OCI-LY1 (cell line): ENCODE data around the gene AGAP1.

ENCODE experiments used
- H2AFZ ChIP-seq: fragments of 200-600 bp; sonication (generic), shearing (Covaris generic); 2 replicates; pipeline ENCODE4 v1.6.0; 2014; ENCODE audit warnings: antibody characterized with exemption, mild to moderate bottlenecking, low read length
- H3F3A ChIP-seq: fragments of 200-600 bp; sonication (generic), shearing (Covaris generic); 2 replicates; pipeline ENCODE4 v1.6.0; 2014; ENCODE audit warnings: mild to moderate bottlenecking, antibody characterized with exemption, low read length, moderate library complexity; ENCODE audit not compliant: insufficient read depth
- H3K27ac ChIP-seq: fragments of 200-600 bp; sonication (generic); 2 replicates; pipeline ENCODE4 v1.5.1; 2014; ENCODE audit warnings: low read length, mixed run types, mild to moderate bottlenecking, low read depth; ENCODE audit not compliant: poor library complexity, severe bottlenecking
- H3K27me3 ChIP-seq: fragments of 200-600 bp; sonication (generic); 2 replicates; pipeline ENCODE4 v1.6.0; 2014; ENCODE audit warnings: antibody characterized with exemption, mild to moderate bottlenecking, low read length, moderate library complexity; ENCODE audit not compliant: insufficient read depth
- H3K36me3 ChIP-seq: fragments of 200-600 bp; sonication (generic); 2 replicates; pipeline ENCODE4 v1.6.1; 2014; ENCODE audit warnings: mild to moderate bottlenecking, antibody characterized with exemption, low read length, moderate library complexity, mixed read lengths; ENCODE audit not compliant: insufficient read depth
- H3K4me1 ChIP-seq: fragments of 200-600 bp; sonication (generic); 2 replicates; pipeline ENCODE4 v1.5.1; 2014; ENCODE audit warnings: mild to moderate bottlenecking, low read length, moderate library complexity; ENCODE audit not compliant: insufficient read depth, severe bottlenecking
- H3K4me2 ChIP-seq: fragments of 200-600 bp; sonication (generic), shearing (Covaris generic); 2 replicates; pipeline ENCODE4 v1.6.1; 2014; ENCODE audit warnings: low read length
- H3K4me3 ChIP-seq: fragments of 200-600 bp; sonication (generic); 2 replicates; pipeline ENCODE4 v1.5.1; 2014; ENCODE audit warnings: low read length, low read depth, mild to moderate bottlenecking, mixed read lengths; ENCODE audit not compliant: poor library complexity, severe bottlenecking
- H3K79me2 ChIP-seq: fragments of 200-600 bp; shearing (Covaris generic); 2 replicates; pipeline ENCODE4 v1.6.1; 2016; ENCODE audit warnings: mixed run types, low read length, mixed read lengths; ENCODE audit not compliant: insufficient read depth
- H3K9ac ChIP-seq: fragments of 200-600 bp; sonication (generic), shearing (Covaris generic); 2 replicates; pipeline ENCODE4 v1.6.1; 2014; ENCODE audit warnings: mild to moderate bottlenecking, low read length, mixed read lengths
- H3K9me2 ChIP-seq: fragments of 200-600 bp; sonication (generic), shearing (Covaris generic); 2 replicates; pipeline ENCODE4 v1.6.1; 2014; ENCODE audit warnings: low read depth, mild to moderate bottlenecking, low read length, mixed read lengths
- H3K9me3 ChIP-seq: fragments of 200-600 bp; shearing (Covaris generic); 2 replicates; pipeline ENCODE4 v1.6.1; 2014; ENCODE audit warnings: low read length, mixed read lengths
- H4K20me1 ChIP-seq: fragments of 200-600 bp; sonication (generic), shearing (Covaris generic); 2 replicates; pipeline ENCODE4 v1.6.0; 2016; ENCODE audit warnings: mild to moderate bottlenecking, low read length; ENCODE audit not compliant: insufficient read depth
- EZH2 ChIP-seq: fragments of 200-600 bp; sonication (generic), shearing (Covaris generic); IDR thresholded peaks from 2 replicates; pipeline ENCODE4 v1.8.0; 2017; ENCODE audit warnings: borderline replicate concordance, mixed run types, mild to moderate bottlenecking, antibody characterized with exemption, low read length, moderate library complexity, mixed read lengths
- TF ChIP-seq, protein P1 (sequence below): fragments of 200-600 bp; sonication (generic), shearing (Covaris generic); IDR thresholded peaks from 2 replicates; pipeline ENCODE4 v1.5.1; 2017; ENCODE audit warnings: mild to moderate bottlenecking, antibody characterized with exemption, low read length, moderate library complexity, mixed read lengths

Gene AGAP1

DNA sequence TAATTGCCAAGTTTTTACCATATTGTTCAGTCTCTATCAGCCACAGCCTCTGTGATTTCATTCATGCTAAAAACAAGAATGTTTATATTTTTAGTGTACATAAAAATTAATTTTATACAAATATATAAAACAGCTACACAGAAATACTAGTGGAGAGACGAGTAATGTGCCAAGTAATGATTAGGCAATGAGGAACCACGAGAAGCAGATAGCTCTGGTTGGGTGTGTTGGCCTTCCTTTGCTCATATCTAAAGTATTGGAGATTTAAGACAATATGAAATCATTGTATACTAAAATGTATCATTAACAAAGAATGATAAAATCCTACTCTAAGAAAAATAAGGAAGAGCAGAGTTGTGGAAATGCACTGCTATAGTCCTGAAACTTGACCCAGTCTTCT, 326.7 kb downstream of the AGAP1 start:
- Histone ChIP-seq H3K79me2 (no peaks in the 10 kb centered on the region), H3K27me3 (0 out of 2 replicates have a peak, but pooled peaks cover 3% of the 10 kb centered on the region), H3K36me3 (no peaks in the 10 kb centered on the region), H3K9me2 (no peaks in the 10 kb centered on the region), H2AFZ (no peak overlapping the region), H3F3A (no peaks in the 10 kb centered on the region), H3K4me3 (no peak overlapping the region), H3K4me2 (no peak overlapping the region), H3K9ac (no peak overlapping the region), H4K20me1 (no peaks in the 10 kb centered on the region), H3K27ac (no peak overlapping the region), H3K4me1 (no peaks in the 10 kb centered on the region), H3K9me3 (no peaks in the 10 kb centered on the region)
- TF ChIP-seq, protein P1, sequence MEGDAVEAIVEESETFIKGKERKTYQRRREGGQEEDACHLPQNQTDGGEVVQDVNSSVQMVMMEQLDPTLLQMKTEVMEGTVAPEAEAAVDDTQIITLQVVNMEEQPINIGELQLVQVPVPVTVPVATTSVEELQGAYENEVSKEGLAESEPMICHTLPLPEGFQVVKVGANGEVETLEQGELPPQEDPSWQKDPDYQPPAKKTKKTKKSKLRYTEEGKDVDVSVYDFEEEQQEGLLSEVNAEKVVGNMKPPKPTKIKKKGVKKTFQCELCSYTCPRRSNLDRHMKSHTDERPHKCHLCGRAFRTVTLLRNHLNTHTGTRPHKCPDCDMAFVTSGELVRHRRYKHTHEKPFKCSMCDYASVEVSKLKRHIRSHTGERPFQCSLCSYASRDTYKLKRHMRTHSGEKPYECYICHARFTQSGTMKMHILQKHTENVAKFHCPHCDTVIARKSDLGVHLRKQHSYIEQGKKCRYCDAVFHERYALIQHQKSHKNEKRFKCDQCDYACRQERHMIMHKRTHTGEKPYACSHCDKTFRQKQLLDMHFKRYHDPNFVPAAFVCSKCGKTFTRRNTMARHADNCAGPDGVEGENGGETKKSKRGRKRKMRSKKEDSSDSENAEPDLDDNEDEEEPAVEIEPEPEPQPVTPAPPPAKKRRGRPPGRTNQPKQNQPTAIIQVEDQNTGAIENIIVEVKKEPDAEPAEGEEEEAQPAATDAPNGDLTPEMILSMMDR = no peak
- no peak for TF ChIP-seq EZH2

GRCh38 chr2:235824331-235824730, 330.5 kb downstream of the AGAP1 start:
- Histone ChIP-seq H3K4me1 (no peaks in the 10 kb centered on the region), H2AFZ (no peak overlapping the region), H4K20me1 (no peaks in the 10 kb centered on the region), H3K9me2 (no peaks in the 10 kb centered on the region), H3F3A (no peaks in the 10 kb centered on the region), H3K4me3 (no peak overlapping the region), H3K9ac (no peak overlapping the region), H3K36me3 (no peaks in the 10 kb centered on the region), H3K9me3 (no peaks in the 10 kb centered on the region), H3K27ac (no peak overlapping the region), H3K27me3 (peaks cover 3% of the 10 kb centered on the region; the same call in 1 of the 2 replicates), H3K79me2 (no peaks in the 10 kb centered on the region), H3K4me2 (no peak overlapping the region)
- TF ChIP-seq EZH2 = no peak
- TF ChIP-seq, protein P1 = no peak

GRCh38 chr2:235825946-235826345, 332.1 kb downstream of the AGAP1 start:
- Histone ChIP-seq H3K9me3 (no peaks in the 10 kb centered on the region), H4K20me1 (no peaks in the 10 kb centered on the region), H3K4me1 (no peaks in the 10 kb centered on the region), H3K4me2 (no peak overlapping the region), H3K9ac (no peak overlapping the region), H3K79me2 (no peaks in the 10 kb centered on the region), H3F3A (no peaks in the 10 kb centered on the region), H3K27ac (no peak overlapping the region), H3K4me3 (no peak overlapping the region), H3K36me3 (no peaks in the 10 kb centered on the region), H3K9me2 (no peaks in the 10 kb centered on the region), H3K27me3 (peaks cover 3% of the 10 kb centered on the region; the same call in 1 of the 2 replicates), H2AFZ (no peak overlapping the region)
- TF ChIP-seq, protein P1 = no peak
- no peak for TF ChIP-seq EZH2
